Skeletal muscle cell (primary cell): Measurements from ENCODE around the gene TCF25.

ENCODE experiments used
- DNase-seq: peaks from one replicate; pipeline ENCODE4 v3.0.0-alpha.2; 2010; ENCODE audit warnings: low read depth
- H3K4me3 ChIP-seq: 2 replicates; pipeline ENCODE4 v1.5.1; 2011; ENCODE audit warnings: low read depth, mild to moderate bottlenecking, control low read depth, low read length, moderate library complexity

TCF25 gene

GRCh38 chr16:89843409-89844350 is 29.7 kb upstream of the TCF25 start:
- DNase-seq = no peak
- no peak overlapping the region for H3K4me3 ChIP-seq

GRCh38 chr16:89844739-89845339 is 28.6 kb upstream of the TCF25 start:
- no peak for DNase-seq

GRCh38 chr16:89845417-89845816 is 28.0 kb upstream of the TCF25 start:
- H3K4me3 ChIP-seq = no peak overlapping the region
- DNase-seq = no peak

More at GRCh38 chr16:89844739-89845339, 28.6 kb upstream of the TCF25 start:
- no peak overlapping the region for H3K4me3 ChIP-seq

GRCh38 chr16:89847051-89847939 is 26.1 kb upstream of the TCF25 start:
- no peak for DNase-seq
- H3K4me3 ChIP-seq = no peak overlapping the region

GRCh38 chr16:89847940-89848297 is 25.5 kb upstream of the TCF25 start:
- no peak overlapping the region for H3K4me3 ChIP-seq
- no peak for DNase-seq

- no peak overlapping the region for H3K4me3 ChIP-seq
- DNase-seq = no peak
Observed at GRCh38 chr16:89848974-89849373, 24.4 kb upstream of the TCF25 start.

DNA sequence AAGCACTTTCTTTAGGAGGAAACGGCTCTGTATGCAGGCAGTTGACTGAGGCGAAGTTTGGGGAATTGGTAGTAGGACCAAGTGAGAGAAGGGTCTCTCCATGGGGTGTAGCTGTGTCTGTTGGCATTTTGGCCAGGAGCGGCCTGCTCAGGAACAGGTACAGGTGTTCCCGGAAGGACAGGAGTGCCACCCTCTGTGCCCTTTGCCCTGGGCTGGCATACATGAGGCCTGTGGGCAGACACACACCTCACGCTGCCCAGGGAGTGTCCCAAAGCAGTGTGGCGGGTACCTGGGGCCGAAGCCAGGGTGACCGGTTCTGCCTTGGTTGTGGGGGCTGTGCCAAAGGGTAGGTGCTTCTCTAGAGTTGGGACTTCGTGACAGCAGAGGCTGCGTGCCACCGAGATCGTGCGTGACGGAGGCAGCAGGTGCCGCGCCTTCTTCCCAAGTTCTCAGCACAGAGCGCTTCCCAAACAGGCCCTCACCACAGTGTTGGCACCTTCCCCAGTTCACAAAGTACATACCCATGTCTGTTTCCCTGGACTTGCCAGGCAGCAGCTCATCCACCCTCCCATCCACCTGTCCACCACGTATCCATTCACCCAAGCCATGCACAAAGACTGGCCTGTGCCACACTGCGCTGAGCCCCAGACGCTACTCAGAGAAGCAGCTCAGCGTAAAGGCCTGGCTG is 19.9 kb upstream of the TCF25 start:
- DNase-seq = no peak
- H3K4me3 ChIP-seq = no peak overlapping the region

GRCh38 chr16:89855301-89855945 is 18.0 kb upstream of the TCF25 start:
- DNase-seq = no peak
- no peak overlapping the region for H3K4me3 ChIP-seq

DNA sequence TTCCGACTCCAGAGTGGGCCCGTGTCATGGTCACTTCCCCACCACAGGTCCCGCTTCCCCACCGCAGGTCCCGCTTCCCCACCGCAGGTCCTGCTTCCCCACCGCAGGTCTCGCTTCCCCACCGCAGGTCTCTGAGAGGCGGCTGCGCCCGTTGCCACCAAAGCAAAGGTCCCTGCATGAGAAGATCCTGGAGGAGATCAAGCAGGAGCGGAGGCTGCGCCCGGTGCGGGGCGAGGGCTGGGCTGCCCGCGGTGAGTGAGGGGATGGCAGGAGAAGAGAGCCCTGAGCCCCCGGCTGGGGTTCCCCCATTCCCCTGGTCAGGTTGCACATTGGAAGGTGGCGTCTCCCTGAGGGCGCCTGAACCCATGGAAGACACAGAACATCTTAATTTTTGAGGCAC is 17.4 kb upstream of the TCF25 start:
- no peak for DNase-seq
- H3K4me3 ChIP-seq = no peak overlapping the region

DNA sequence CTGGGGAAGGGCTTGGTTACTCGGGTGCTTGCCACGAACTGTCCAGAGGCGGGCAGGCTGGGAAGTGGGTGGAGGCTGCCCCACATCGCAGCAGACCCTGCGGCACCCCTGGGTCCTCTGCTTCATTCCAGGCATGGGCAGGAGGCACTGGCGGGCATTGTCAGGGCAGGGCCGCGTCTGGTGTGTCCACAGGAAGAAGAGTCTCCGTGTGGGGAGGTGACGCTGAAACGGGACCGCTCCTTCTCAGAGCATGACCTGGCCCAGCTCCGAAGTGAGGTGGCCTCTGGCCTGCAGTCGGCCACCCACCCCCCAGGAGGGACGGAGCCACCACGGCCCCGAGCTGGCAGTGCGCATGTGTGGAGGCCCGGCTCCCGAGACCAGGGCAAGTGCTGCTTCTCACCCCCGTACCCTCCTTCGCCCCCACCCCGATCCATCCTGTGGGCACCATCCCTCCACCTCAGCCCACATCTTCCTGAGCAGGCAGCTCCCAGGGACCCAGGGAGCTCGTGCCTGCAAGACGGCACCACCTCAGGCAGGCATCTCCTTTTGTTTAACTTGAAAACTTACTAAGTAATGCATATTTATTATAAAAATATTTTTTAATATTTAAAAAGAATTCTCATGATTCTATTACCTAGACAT is 14.3 kb upstream of the TCF25 start:
- H3K4me3 ChIP-seq = no peak overlapping the region
- DNase-seq = no peak

DNA sequence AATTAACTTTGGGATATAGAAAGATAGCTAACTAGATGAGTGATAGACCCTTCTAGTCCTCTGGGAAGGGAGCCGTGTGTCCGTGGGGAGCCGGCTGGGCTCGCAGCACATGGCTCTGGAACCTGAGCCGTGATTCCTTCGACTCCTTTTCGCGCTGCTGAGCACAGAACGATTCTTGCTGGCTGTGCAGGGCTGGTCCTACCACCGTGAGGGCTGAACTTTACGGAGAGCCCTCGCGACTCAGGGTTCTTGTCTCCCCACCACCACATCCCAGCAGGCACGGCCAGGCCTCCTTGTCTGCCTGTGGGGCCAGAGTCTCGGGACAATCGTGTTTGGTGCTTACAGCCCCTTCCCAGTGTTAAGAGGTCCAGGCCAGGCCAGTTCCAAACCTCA is 13.8 kb upstream of the TCF25 start:
- no peak overlapping the region for H3K4me3 ChIP-seq
- DNase-seq = no peak

GRCh38 chr16:89860747-89861304 is 12.6 kb upstream of the TCF25 start:
- no peak overlapping the region for H3K4me3 ChIP-seq
- no peak for DNase-seq

GRCh38 chr16:89861648-89862047 is 11.7 kb upstream of the TCF25 start:
- no peak for DNase-seq
- H3K4me3 ChIP-seq = no peak overlapping the region

- no peak overlapping the region for H3K4me3 ChIP-seq
- DNase-seq = no peak
Observed at GRCh38 chr16:89862732-89863131, 10.7 kb upstream of the TCF25 start.

DNA sequence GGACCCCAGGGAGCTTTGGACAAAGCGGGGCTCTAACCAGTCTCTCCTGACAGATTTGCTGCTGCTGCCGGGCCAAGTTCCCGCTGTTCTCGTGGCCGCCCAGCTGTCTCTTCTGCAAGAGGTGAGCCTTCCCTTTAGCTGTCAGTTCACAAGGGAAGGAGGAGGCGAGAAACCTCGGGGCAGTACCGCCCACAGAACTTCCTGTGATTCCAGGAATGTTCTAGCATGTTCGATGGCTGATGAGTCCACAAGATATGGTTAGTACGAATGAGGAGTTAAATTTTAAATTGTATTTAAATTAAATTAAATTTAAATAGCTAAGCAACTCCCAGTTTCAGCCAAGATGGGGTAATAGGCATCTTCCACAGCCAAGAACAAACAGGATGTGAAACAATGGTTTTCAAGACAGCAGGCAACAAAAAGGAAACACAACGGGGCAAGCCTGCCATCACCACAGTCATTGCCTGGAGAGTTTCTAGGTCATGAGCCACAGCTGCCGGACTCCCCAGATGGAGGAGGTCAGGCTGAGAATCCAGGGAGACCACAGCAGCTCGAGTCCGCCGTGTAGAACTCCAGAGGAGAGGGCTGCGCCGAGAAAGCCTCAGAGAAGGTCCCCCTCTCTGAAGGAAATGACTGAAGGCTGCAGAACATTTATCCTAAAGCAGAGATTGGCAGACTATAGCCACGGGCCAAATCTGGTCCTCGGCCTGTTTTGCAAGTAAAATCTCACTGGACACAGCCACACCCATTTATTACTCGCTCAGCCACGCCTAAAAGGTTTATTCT is 9.5 kb upstream of the TCF25 start:
- no peak for DNase-seq
- no peak overlapping the region for H3K4me3 ChIP-seq

GRCh38 chr16:89864527-89864820 is 8.9 kb upstream of the TCF25 start:
- H3K4me3 ChIP-seq = no peak overlapping the region
- no peak for DNase-seq

GRCh38 chr16:89867918-89868317 is 5.5 kb upstream of the TCF25 start:
- no peak overlapping the region for H3K4me3 ChIP-seq
- DNase-seq = no peak

DNA sequence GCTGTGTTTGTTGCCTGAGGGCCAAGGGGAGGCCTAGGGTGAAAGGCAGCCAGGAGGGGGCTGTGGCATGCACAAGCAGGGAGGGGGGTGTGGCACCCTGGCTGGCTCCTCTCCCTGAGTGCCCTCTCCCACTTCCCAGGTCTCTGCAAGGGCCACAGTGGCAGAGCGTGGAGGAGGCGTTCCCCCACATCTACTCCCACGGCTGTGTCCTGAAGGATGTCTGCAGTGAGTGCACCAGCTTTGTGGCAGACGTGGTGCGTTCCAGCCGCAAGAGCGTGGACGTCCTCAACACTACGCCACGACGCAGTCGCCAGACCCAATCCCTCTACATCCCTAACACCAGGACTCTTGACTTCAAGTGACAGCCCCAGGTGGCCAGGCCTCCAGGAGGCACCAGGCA is 3.5 kb upstream of the TCF25 start:
- no peak for DNase-seq
- H3K4me3 ChIP-seq = no peak overlapping the region
